Left lung (tissue), 10 donors: ENCODE measurements around the gene FOXRED1. TPM values are rescaled to one million over a fixed set of nuclear protein-coding genes. Genes with fewer than 3 reads are reported as not detected.
A peak's percentile ranks its signal among the peaks of the same experiment; 100 is the strongest.

Experiments
- ATAC-seq: fragments of 200-7000 bp; cut with Tn5 transposase; one replicate; pipeline ENCODE4 v1.9.1; 2020; ENCODE audit warnings: moderate library complexity
- DNase-seq, 4 donors: peaks; one replicate each; pipeline ENCODE4 v3.0.0-alpha.2; 2013 to 2020
- H3K27ac ChIP-seq, 2 donors: fragments of 200-600 bp; sonication (generic) in 1 of 2; one replicate each; pipeline versions ENCODE4 v1.5.0 to v1.8.0; 2020 to 2021
- H3K27me3 ChIP-seq, 2 donors: fragments of 200-600 bp; sonication (generic) in 1 of 2; one replicate each; pipeline versions ENCODE4 v1.5.0 to v1.8.0; 2020 to 2021
- H3K36me3 ChIP-seq, 2 donors: fragments of 200-600 bp; sonication (generic) in 1 of 2; one replicate each; pipeline versions ENCODE4 v1.5.0 to v1.8.0; 2020 to 2021
- H3K4me1 ChIP-seq, 2 donors: fragments of 200-600 bp; one replicate each; pipeline ENCODE4 v1.8.0; 2021
- H3K4me3 ChIP-seq, 2 donors: fragments of 200-600 bp; sonication (generic) in 1 of 2; one replicate each; pipeline versions ENCODE4 v1.5.0 to v1.8.0; 2020 to 2021; ENCODE audit warnings: mild to moderate bottlenecking in 1 of 2
- H3K9me3 ChIP-seq, 2 donors: fragments of 200-600 bp; sonication (generic) in 1 of 2; one replicate each; pipeline versions ENCODE4 v1.5.0 to v1.8.0; 2020 to 2021
- CTCF ChIP-seq, 2 donors: fragments of 200-600 bp; sonication (generic) in 1 of 2; IDR thresholded peaks; one replicate each; pipeline versions ENCODE4 v1.5.0 to v1.8.0; 2021; ENCODE audit warnings: antibody characterized with exemption in 2 of 2
- intact Hi-C, 2 donors: fragments of 100-400 bp; cut with DNase I; formaldehyde crosslinking; loops; one replicate each; pipeline versions ENCODE4 v1.11.2 to v1.14.2; 2022
- polyA plus RNA-seq, 6 donors: library from polyadenylated mRNA; unstranded; fragments of 120-200 nt; gene quantifications; one replicate each; pipeline ENCODE4 v1.2.1, GENCODE V29; 2013; ENCODE audit not compliant: insufficient read length in 6 of 6
- total RNA-seq, 2 donors: library from RNA; stranded (reverse); fragmentation: NEBNext Ultra II Directional; extraction: Animal tissue kit (Norgen Biotek cat#: 25700); gene quantifications; one replicate each; pipeline ENCODE4 v1.2.1, GENCODE V29; 2021
- donor health status: DM: no; HTN: yes; CAD: no.
- donor health status: DM: no; HTN: no; CAD: no.

FOXRED1 gene
- total and polyA plus RNA-seq, 8 donors, result 19.6 to 59.7 (median 45.5) TPM

- DNase-seq (no peak), ATAC-seq (no peak)
- H3K4me3 ChIP-seq, result no peak overlapping the region
- intact Hi-C loops, result no loop called here
- H3K27me3 ChIP-seq, result no peaks in the 10 kb centered on the region
- TF ChIP-seq CTCF (IDR thresholded peaks at IDR 0.05), result no peak
- no peaks in the 10 kb centered on the region for H3K9me3 ChIP-seq
- peak overlapping the region in 1 of 2 donors; percentile 52 for H3K27ac ChIP-seq
- no peaks in the 10 kb centered on the region for H3K4me1 ChIP-seq
- H3K36me3 ChIP-seq, result peaks cover 0 to 16% of the 10 kb centered on the region in 2 donors
These were observed 42.4 kb upstream of the FOXRED1 start for GRCh38 chr11:126226334-126227084.

- no peaks in the 10 kb centered on the region for H3K27me3 ChIP-seq
- H3K9me3 ChIP-seq, result no peaks in the 10 kb centered on the region
- no peak overlapping the region for H3K4me3 ChIP-seq
- no peak for TF ChIP-seq CTCF (IDR thresholded peaks at IDR 0.05)
- H3K27ac ChIP-seq, result no peak overlapping the region
- intact Hi-C loops, result no loop called here
- DNase-seq (no peak), ATAC-seq (no peak)
- H3K4me1 ChIP-seq, result peaks cover 0 to 7% of the 10 kb centered on the region in 2 donors
- H3K36me3 ChIP-seq, result peaks cover 0 to 16% of the 10 kb centered on the region in 2 donors
These were observed 39.0 kb upstream of the FOXRED1 start for GRCh38 chr11:126229858-126230540.

GRCh38 chr11:126231725-126232459 is 37.1 kb upstream of the FOXRED1 start:
- intact Hi-C loops, result no loop called here
- no peak overlapping the region for H3K4me3 ChIP-seq
- H3K4me1 ChIP-seq, result peaks cover 0 to 7% of the 10 kb centered on the region in 2 donors
- ATAC-seq (peak; percentile 92), DNase-seq (peak in 2 of 4 donors; percentile 31 to 58)
- peaks cover 0 to 29% of the 10 kb centered on the region in 2 donors for H3K36me3 ChIP-seq
- H3K27me3 ChIP-seq, result no peaks in the 10 kb centered on the region
- TF ChIP-seq CTCF (IDR thresholded peaks at IDR 0.05), result no peak
- peak overlapping the region in 1 of 2 donors; percentile 8 for H3K27ac ChIP-seq
- no peaks in the 10 kb centered on the region for H3K9me3 ChIP-seq

- H3K4me1 ChIP-seq, result peaks cover 0 to 7% of the 10 kb centered on the region in 2 donors
- DNase-seq (no peak), ATAC-seq (no peak)
- peaks cover 0 to 29% of the 10 kb centered on the region in 2 donors for H3K36me3 ChIP-seq
- H3K27me3 ChIP-seq, result no peaks in the 10 kb centered on the region
- TF ChIP-seq CTCF (IDR thresholded peaks at IDR 0.05), result no peak
- no peak overlapping the region for H3K4me3 ChIP-seq
- intact Hi-C loops, result no loop called here
- no peak overlapping the region for H3K27ac ChIP-seq
- H3K9me3 ChIP-seq, result no peaks in the 10 kb centered on the region
These were observed 36.3 kb upstream of the FOXRED1 start for GRCh38 chr11:126232683-126233082.

GRCh38 chr11:126233391-126233790 is 35.6 kb upstream of the FOXRED1 start:
- TF ChIP-seq CTCF (IDR thresholded peaks at IDR 0.05), result no peak
- no peak for ATAC-seq
- no peak for DNase-seq
- intact Hi-C loops, result no loop called here
- Histone ChIP-seq H3K27me3 (no peaks in the 10 kb centered on the region), H3K4me3 (no peak overlapping the region), H3K9me3 (no peaks in the 10 kb centered on the region), H3K4me1 (peaks cover 0 to 7% of the 10 kb centered on the region in 2 donors), H3K36me3 (peaks cover 0 to 35% of the 10 kb centered on the region in 2 donors), H3K27ac (no peak overlapping the region)
